OCI-LY3 (cell line): Measurements from ENCODE around the gene GSDME.

Experiments used
- EZH2phosphoT487 ChIP-seq: fragments of 200-600 bp; shearing (Covaris generic); IDR thresholded peaks from 2 replicates; pipeline ENCODE4 v1.6.1; 2018; ENCODE audit warnings: antibody characterized with exemption, mixed run types, low read depth
- TF ChIP-seq, protein P1 (sequence below): fragments of 200-600, 300-600 bp; sonication (generic); IDR thresholded peaks from 2 replicates; pipeline ENCODE4 v1.5.1; 2014; ENCODE audit warnings: antibody characterized with exemption, low read length, low read depth

GRCh38 chr7:24786941-24787340 lies 29.7 kb upstream of the GSDME start:
- TF ChIP-seq, protein P1, sequence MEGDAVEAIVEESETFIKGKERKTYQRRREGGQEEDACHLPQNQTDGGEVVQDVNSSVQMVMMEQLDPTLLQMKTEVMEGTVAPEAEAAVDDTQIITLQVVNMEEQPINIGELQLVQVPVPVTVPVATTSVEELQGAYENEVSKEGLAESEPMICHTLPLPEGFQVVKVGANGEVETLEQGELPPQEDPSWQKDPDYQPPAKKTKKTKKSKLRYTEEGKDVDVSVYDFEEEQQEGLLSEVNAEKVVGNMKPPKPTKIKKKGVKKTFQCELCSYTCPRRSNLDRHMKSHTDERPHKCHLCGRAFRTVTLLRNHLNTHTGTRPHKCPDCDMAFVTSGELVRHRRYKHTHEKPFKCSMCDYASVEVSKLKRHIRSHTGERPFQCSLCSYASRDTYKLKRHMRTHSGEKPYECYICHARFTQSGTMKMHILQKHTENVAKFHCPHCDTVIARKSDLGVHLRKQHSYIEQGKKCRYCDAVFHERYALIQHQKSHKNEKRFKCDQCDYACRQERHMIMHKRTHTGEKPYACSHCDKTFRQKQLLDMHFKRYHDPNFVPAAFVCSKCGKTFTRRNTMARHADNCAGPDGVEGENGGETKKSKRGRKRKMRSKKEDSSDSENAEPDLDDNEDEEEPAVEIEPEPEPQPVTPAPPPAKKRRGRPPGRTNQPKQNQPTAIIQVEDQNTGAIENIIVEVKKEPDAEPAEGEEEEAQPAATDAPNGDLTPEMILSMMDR, result no peak
- TF ChIP-seq EZH2phosphoT487, result no peak
